Neural cell (in vitro differentiated cells): ENCODE data around the gene LRRC55.

ENCODE experiments used
- CTCF ChIP-seq: fragments of 450-650 bp; IDR thresholded peaks from 2 replicates; pipeline ENCODE4 v1.5.1; 2014; ENCODE audit warnings: antibody characterized with exemption, mild to moderate bottlenecking, moderate library complexity; ENCODE audit not compliant: poor library complexity, severe bottlenecking
- EP300 ChIP-seq: fragments of 450-650 bp; conservative IDR thresholded peaks from 2 replicates; pipeline ENCODE4 v1.6.1; 2014; ENCODE audit warnings: antibody characterized with exemption, mild to moderate bottlenecking, moderate library complexity; ENCODE audit not compliant: poor library complexity, severe bottlenecking
- EZH2 ChIP-seq: fragments of 200-600, 300-800 bp; shearing (Covaris generic), sonication (generic); IDR thresholded peaks from 2 replicates; pipeline ENCODE4 v1.6.1; 2014; ENCODE audit warnings: antibody characterized with exemption, low read length, borderline replicate concordance, mild to moderate bottlenecking; ENCODE audit not compliant: insufficient read depth, poor library complexity, severe bottlenecking
- MXI1 ChIP-seq: fragments of 450-650 bp; conservative IDR thresholded peaks from 2 replicates; pipeline ENCODE4 v1.6.1; 2014; ENCODE audit warnings: antibody characterized with exemption, mild to moderate bottlenecking; ENCODE audit not compliant: poor library complexity, severe bottlenecking
- POLR2AphosphoS5 ChIP-seq: IDR thresholded peaks from 2 replicates; pipeline ENCODE4 v1.6.1; 2012
- RAD21 ChIP-seq: fragments of 450-650 bp; conservative IDR thresholded peaks from 2 replicates; pipeline ENCODE4 v1.6.1; 2014; ENCODE audit warnings: antibody characterized with exemption, mild to moderate bottlenecking, moderate library complexity
- TAF1 ChIP-seq: IDR thresholded peaks from 2 replicates; pipeline ENCODE4 v1.6.1; 2012; ENCODE audit warnings: low read depth
- TF ChIP-seq, protein P1 (sequence below): IDR thresholded peaks from 2 replicates; pipeline ENCODE4 v1.6.1; 2012; ENCODE audit warnings: borderline replicate concordance

- TF ChIP-seq POLR2AphosphoS5 (no peak), CTCF (no peak), EP300 (no peak), RAD21 (no peak), EZH2 (no peak), TAF1 (no peak), MXI1 (no peak)
- TF ChIP-seq, protein P1, sequence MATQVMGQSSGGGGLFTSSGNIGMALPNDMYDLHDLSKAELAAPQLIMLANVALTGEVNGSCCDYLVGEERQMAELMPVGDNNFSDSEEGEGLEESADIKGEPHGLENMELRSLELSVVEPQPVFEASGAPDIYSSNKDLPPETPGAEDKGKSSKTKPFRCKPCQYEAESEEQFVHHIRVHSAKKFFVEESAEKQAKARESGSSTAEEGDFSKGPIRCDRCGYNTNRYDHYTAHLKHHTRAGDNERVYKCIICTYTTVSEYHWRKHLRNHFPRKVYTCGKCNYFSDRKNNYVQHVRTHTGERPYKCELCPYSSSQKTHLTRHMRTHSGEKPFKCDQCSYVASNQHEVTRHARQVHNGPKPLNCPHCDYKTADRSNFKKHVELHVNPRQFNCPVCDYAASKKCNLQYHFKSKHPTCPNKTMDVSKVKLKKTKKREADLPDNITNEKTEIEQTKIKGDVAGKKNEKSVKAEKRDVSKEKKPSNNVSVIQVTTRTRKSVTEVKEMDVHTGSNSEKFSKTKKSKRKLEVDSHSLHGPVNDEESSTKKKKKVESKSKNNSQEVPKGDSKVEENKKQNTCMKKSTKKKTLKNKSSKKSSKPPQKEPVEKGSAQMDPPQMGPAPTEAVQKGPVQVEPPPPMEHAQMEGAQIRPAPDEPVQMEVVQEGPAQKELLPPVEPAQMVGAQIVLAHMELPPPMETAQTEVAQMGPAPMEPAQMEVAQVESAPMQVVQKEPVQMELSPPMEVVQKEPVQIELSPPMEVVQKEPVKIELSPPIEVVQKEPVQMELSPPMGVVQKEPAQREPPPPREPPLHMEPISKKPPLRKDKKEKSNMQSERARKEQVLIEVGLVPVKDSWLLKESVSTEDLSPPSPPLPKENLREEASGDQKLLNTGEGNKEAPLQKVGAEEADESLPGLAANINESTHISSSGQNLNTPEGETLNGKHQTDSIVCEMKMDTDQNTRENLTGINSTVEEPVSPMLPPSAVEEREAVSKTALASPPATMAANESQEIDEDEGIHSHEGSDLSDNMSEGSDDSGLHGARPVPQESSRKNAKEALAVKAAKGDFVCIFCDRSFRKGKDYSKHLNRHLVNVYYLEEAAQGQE: no peak
Measured at GRCh38 chr11:57178334-57178733, 3.4 kb upstream of the LRRC55 start.
